ENCODE data around the gene PRG3. TPM values are rescaled to one million over a fixed set of nuclear protein-coding genes. Genes with fewer than 3 reads are reported as not detected.

The PRG3 gene
- total and polyA plus RNA-seq, 9 of the 15 experiments (the other 6 are each of a cell fraction or from before 2014, with no cell fraction given) = 0.18 to 0.55 (median 0.38) TPM; not detected in 6

DNA sequence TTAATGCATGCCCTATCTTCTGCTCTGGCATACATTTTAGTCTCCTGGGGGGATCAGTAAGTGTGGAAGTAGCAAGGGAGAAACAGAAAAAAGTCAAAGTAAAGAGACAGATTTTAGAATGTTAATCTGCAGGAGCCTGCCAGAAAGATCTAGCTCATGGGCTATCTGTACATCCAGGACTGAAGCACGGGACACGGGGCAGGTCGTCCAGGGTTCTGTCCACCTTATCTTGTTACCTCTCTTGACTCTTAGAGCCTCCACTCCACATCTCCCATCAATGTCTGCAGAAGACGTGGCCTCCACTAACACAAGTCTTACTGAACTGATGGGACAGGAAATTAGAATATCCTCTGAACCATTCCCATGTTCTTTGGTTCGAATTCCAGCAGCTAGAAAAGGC, 47.7 kb upstream of the PRG3 start (continued):
- 0 out of 2 replicates have a peak, but pooled peaks have one; percentile 20 for TF ChIP-seq SMAD4 (CRISPR knock-in tag; conservative IDR thresholded peaks at IDR 0.05)
- no peak for TF ChIP-seq ZNF24 (IDR thresholded peaks at IDR 0.05)
- TF ChIP-seq MYC (IDR thresholded peaks at IDR 0.05; ENCODE audit: low read depth, low read length) = no peak
- no peak for TF ChIP-seq MYC (CRISPR knock-in tag; IDR thresholded peaks at IDR 0.05; ENCODE audit: borderline replicate concordance, low read depth)
- no peak for TF ChIP-seq ZNF239 (CRISPR knock-in tag; IDR thresholded peaks at IDR 0.05)
- TF ChIP-seq, protein P1, sequence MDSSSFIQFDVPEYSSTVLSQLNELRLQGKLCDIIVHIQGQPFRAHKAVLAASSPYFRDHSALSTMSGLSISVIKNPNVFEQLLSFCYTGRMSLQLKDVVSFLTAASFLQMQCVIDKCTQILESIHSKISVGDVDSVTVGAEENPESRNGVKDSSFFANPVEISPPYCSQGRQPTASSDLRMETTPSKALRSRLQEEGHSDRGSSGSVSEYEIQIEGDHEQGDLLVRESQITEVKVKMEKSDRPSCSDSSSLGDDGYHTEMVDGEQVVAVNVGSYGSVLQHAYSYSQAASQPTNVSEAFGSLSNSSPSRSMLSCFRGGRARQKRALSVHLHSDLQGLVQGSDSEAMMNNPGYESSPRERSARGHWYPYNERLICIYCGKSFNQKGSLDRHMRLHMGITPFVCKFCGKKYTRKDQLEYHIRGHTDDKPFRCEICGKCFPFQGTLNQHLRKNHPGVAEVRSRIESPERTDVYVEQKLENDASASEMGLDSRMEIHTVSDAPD (CRISPR knock-in tag; IDR thresholded peaks at IDR 0.05) = no peak
- peak; percentile 43; the same call in 1 of the 2 replicates for TF ChIP-seq CTBP1 (IDR thresholded peaks at IDR 0.05; ENCODE audit: borderline replicate concordance)
- TF ChIP-seq PCBP1 (IDR thresholded peaks at IDR 0.05; ENCODE audit: low read depth, low read length, poor library complexity, severe bottlenecking) = no peak
- TF ChIP-seq, protein P2, sequence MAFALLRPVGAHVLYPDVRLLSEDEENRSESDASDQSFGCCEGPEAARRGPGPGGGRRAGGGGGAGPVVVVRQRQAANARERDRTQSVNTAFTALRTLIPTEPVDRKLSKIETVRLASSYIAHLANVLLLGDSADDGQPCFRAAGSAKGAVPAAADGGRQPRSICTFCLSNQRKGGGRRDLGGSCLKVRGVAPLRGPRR (CRISPR knock-in tag; IDR thresholded peaks at IDR 0.05) = no peak
- no peak for TF ChIP-seq PHTF2 (CRISPR knock-in tag; IDR thresholded peaks at IDR 0.05)
- TF ChIP-seq ZNF584 (CRISPR knock-in tag; IDR thresholded peaks at IDR 0.05; ENCODE audit: low read depth) = no peak
- no peak for TF ChIP-seq CCNT2 (IDR thresholded peaks at IDR 0.05; ENCODE audit: borderline replicate concordance, extremely low read depth, insufficient read length, low read depth, low read length)

Measured in K562 (cell line).